GM19438 (cell line): ENCODE results near the gene FAAP20.

Experiments
- ATAC-seq: cut with Tn5 transposase; IDR thresholded peaks from one replicate; pipeline ENCODE4 v1.9.1; 2021; ENCODE audit warnings: low read depth; ENCODE audit not compliant: unreplicated experiment

Gene FAAP20

GRCh38 chr1:2194319-2194897 is at the start of gene FAAP20:
Gene FAAP20 (minus strand): TSS chr1:2194772. CDS start chr1:2194749, 23 bp downstream.
- peak; percentile 39 for ATAC-seq

GRCh38 chr1:2242814-2243725 is 48.5 kb upstream of the FAAP20 start:
- no peak for ATAC-seq

DNA sequence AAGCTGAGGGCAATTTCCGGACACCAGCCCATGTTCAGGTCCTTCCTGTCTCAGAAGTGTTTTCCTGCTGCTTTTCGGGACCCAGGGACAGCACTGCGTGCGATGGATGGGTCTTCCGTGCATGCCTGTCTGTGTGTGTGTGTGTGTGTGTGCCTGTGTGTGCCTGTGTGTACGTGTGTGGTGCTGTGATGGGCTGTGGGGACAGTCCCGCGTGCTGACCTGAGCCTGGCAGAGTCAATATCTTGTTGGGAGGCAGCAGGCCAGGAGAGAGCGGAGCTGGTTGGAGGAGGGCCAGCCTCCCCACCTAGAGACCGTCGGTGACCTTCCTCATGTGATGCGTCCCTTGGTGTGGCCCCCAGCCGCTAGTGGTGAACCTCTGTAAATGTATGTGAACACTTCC is 47.2 kb upstream of the FAAP20 start:
- no peak for ATAC-seq

GRCh38 chr1:2240270-2241156 is 45.9 kb upstream of the FAAP20 start:
- ATAC-seq, result no peak

GRCh38 chr1:2239384-2239985 is 44.9 kb upstream of the FAAP20 start:
- ATAC-seq, result no peak

DNA sequence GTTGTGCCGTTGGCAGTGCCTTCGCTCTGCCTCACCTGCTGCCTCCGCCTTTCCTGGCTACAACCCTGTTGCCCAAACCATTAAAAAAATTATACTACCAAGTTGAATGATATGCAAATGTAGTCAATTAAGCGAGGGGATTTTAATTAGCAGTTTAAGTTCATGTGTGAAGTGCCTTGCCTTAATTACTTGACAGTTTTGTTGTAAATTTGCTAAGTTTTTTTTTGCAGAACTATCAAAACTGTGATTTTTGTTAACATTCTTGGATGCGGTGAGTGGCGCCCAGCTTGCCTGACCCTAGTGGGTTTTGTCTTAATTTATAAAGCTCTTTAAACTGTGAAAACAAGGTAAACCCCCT is 44.4 kb upstream of the FAAP20 start:
- ATAC-seq, result no peak

DNA sequence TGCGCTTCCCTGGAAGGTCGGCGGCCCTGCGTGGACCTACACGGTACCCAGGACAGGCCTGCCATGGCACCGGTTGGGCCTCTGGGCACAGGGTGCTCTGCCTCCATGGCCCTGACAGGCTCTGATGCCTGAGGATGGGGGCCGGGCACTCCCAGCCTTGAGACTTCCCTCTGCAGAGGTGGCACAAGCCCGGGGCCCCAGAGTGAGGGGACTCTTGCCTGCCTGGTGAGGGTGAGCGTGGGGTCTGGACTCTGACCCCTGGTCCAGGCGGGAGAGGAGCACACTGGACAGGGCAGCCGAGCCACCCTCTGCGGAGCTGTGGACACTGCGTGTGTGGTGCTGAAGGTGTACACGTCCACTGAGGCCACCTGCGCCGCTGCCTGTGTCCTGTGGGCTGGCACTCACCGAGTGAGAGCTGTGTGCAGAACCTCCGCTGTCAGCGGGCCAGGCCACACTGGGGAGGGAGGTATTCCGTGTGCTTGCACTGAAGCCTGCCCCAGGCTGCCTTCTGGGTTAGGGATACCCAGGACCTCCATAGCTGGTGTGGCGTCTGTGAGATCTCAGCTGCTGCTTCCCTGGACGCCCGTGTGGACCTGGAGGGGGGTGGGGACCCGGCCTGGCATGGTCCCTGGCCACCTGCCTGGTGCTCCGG is 43.9 kb upstream of the FAAP20 start:
- ATAC-seq, result no peak

GRCh38 chr1:2237773-2238172 is 43.2 kb upstream of the FAAP20 start:
- ATAC-seq, result no peak

DNA sequence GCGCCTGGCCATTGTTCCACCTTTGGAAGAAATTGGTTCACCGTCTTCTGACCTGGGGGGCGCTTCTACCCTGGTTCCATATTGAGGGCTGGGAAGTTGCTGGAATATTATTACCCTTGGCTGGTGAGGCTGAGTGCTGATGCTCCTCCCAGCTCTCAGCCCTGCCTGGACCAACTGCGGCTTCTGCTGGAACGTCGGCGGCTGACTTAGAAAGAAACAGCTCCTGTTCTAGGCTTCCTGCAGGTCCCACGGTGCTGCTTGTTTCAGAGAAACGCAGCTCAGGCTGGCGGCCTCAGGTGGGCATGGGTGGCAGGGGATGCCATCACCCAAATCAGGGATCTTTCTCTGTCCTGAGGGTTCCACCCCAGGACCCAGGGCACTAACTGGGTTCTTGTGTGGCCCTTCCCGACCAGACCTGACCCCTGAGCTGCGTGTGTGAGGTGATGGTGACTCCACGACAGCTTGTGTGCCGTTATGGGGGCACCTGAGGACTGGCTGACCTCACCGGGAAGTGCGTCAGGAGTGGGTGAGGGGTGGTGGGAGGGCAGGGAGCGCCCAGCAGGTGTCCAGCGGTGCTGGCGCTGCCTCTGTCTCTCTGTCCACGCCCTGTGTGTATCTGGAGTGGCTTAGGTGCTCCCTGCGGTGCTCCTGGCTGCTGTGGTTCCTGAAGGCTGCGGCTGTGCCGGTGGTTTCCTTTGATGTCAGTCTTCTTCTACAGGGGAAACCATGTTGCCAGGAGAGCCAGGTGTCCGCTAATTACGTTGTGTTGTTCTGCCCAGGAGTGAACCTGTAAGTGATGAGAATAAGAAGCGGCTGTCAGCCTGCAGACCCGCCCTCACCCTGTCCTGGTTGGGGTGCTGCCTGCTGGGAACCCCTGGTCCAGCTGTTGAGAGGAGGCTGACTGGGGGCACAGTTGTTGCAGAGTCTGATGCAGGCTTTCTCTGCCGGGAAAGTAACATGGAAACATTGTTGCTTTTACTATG is 42.4 kb upstream of the FAAP20 start:
- no peak for ATAC-seq

GRCh38 chr1:2235300-2235998 is 40.9 kb upstream of the FAAP20 start:
- no peak for ATAC-seq

DNA sequence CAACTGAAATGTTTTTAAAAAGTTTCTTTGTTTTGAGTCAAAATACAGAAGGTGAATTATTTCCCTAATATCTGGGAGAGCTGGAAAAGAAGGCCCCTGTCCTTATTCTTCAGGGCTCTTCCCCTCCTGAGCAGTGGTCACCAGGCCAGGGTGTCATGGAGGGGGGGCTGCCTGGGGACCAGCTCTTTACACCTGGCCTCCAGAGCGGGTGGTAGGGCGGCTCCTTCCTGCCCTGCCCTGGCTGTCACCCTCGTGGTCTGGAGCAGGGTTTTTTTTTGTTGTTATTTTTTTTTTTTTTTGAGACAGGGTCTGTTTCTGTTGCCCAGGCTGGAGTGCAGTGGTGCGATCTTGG is 40.2 kb upstream of the FAAP20 start:
- ATAC-seq, result no peak

- no peak for ATAC-seq
These were observed 39.6 kb upstream of the FAAP20 start for GRCh38 chr1:2233997-2234761.

DNA sequence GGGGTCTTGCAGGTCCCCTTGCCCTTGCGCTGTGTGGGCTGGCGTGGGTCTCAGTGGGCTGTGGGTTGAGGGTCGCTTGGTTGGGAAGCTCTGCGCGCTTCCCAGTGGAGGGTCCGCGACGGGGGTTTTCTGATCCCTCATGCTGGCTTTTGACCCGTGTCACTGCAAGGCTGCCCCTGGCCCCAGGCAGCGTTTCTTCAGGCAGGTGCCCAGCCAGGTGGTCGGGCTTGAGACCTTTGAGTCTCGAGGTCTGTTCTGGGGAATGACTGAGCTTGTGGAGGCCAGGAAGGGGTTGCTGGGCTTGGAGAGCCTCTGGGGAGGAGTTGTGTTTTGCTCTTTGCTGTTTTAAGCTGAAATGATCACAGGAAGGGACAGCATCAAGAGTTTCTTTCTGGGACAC is 38.9 kb upstream of the FAAP20 start:
- ATAC-seq, result no peak

DNA sequence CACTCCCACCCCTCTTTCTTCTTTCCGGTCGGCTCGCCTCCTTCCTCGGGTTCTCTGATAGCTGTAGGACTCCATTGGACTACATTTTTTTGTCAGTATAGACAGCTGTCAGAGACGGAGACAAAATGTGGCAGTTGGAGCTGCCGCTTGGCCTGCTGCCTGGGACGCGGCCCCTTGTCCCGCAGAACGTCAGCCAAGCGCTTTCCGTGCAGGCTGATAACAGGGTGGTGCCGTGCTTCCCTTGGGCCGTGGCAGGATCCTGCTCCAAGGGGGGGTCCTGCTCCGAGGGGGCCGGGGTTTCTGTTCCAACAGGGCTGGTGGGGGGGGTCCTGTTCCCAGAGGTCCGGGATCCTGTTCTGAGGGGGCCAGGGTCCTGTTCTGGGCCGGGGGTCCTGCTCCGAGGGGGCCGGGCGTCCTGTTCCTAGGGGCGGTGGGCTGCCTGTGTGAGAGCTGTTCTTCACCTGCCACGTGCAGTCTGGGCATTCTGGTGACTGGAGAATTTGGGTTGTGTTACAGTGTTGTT is 38.4 kb upstream of the FAAP20 start:
- ATAC-seq, result no peak

DNA sequence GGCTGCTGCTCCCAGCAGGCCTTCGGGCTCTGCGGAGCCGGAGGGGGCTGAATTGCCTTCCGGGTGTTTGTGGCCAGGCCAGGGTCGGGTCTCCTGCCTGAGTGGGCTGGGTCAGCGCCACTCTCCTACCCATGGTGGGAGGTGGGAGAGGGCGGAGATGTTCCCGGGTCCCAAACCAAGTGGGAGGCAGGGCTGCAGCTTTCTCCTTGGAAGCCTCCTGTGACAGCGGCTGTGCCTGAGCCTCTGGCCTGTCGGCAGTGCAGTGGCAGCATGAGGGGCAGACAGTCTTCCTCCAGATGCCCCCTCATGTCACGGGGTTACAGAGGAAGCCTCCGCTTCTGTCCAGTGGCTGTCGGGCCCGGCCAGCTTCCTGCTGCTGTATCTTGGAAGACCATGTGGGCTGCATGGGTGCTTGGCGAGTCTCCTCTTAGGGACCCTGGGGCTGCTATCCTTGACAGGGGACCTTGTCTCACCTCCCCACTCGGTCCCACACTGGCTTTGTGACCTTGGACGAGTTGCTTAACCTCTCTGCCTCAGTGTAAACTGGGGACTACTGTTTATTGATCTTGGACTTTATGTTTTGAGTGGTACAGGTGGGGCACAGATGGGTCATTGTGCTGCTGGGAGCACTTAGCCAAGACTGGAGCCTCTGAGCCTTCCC is 37.8 kb upstream of the FAAP20 start:
- no peak for ATAC-seq

DNA sequence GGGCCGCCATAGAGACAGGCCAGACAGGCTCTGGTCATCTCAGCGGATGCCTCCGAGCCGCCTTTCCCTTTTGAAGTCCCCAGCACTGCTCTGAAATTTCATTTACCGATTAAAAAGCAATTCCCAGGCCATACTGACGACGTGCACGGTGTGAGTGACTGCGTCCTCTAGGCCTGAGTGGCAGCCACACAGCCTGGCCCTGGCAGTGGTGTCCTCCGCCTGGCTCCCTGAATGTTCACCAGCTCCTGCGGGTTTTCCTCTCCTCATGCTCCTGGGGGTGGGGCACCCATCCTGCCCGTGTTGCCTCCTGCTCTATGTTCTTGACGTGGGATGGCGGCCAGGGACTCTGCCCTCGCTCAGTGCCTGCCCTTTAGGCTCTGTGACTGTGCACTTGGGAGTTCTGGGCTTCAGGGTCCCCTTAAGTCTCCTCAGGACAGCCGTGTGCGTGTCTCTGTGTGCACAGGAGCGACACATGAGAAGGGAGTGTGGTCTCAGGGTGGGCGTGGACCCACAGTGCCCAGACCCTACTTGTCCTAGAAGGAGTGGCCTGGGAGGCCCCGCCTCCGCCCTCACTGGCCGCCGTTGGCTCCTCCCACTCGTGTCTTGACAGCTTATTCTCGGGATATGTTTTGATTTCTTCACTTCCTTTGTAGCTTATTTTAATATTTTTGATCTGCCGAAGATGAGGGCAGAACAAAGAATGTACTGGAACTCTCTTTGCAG is 37.1 kb upstream of the FAAP20 start:
- no peak for ATAC-seq
